OCI-LY3 (cell line): ENCODE measurements around the gene RNH1.
"Not testable (repeated sequence)": the region's sequence is repeated elsewhere in the genome, so short reads cannot be mapped to it uniquely, and the experiment has no call there.

Source experiments
- H2AFZ ChIP-seq: fragments of 200-600, 300-600 bp; shearing (Covaris generic); 2 replicates; pipeline ENCODE4 v1.6.0; 2014; ENCODE audit warnings: antibody characterized with exemption, low read depth, low read length
- H3K27ac ChIP-seq: fragments of 200-600, 300-600 bp; sonication (generic); 2 replicates; pipeline ENCODE4 v1.5.1; 2014; ENCODE audit warnings: mild to moderate bottlenecking, low read length, moderate library complexity, mixed read lengths
- H3K27me3 ChIP-seq: fragments of 200-600, 300-600 bp; sonication (generic); 2 replicates; pipeline ENCODE4 v1.6.1; 2014; ENCODE audit warnings: low read depth, low read length, mixed read lengths
- H3K36me3 ChIP-seq: fragments of 200-600, 300-600 bp; sonication (generic); replicated peaks from 2 replicates; pipeline ENCODE3; 2014; ENCODE audit warnings: low read depth, low read length, mixed read lengths
- H3K4me1 ChIP-seq: fragments of 300-600, 200-600 bp; sonication (generic); 2 replicates; pipeline ENCODE4 v1.6.1; 2014; ENCODE audit warnings: low read length, mixed read lengths
- H3K4me2 ChIP-seq: fragments of 200-600, 300-600 bp; sonication (generic); 2 replicates; pipeline ENCODE4 v1.6.1; 2014; ENCODE audit warnings: low read length, mixed read lengths
- H3K4me3 ChIP-seq: fragments of 300-600, 200-600 bp; sonication (generic); 2 replicates; pipeline ENCODE4 v1.5.1; 2014; ENCODE audit warnings: antibody characterized with exemption, mild to moderate bottlenecking, low read length, moderate library complexity
- H3K79me2 ChIP-seq: fragments of 300-600, 200-600 bp; shearing (Covaris generic); 2 replicates; pipeline ENCODE4 v1.6.1; 2014; ENCODE audit warnings: mild to moderate bottlenecking, low read length, mixed read lengths
- H3K9ac ChIP-seq: fragments of 300-600, 200-600 bp; shearing (Covaris generic); 2 replicates; pipeline ENCODE4 v1.6.0; 2014; ENCODE audit warnings: mild to moderate bottlenecking, low read length, moderate library complexity
- H3K9me3 ChIP-seq: fragments of 200-600, 300-600 bp; shearing (Covaris generic); 2 replicates; pipeline ENCODE4 v1.6.1; 2014; ENCODE audit warnings: low read length, mixed read lengths; ENCODE audit not compliant: insufficient read depth
- H4K20me1 ChIP-seq: fragments of 200-600, 300-600 bp; sonication (generic); 2 replicates; pipeline ENCODE4 v1.6.1; 2016; ENCODE audit warnings: low read length, mixed read lengths; ENCODE audit not compliant: insufficient read depth
- EZH2phosphoT487 ChIP-seq: fragments of 200-600 bp; shearing (Covaris generic); IDR thresholded peaks from 2 replicates; pipeline ENCODE4 v1.6.1; 2018; ENCODE audit warnings: antibody characterized with exemption, mixed run types, low read depth
- TF ChIP-seq, protein P1 (sequence below): fragments of 200-600, 300-600 bp; sonication (generic); IDR thresholded peaks from 2 replicates; pipeline ENCODE4 v1.5.1; 2014; ENCODE audit warnings: antibody characterized with exemption, low read length, low read depth

The RNH1 gene

DNA sequence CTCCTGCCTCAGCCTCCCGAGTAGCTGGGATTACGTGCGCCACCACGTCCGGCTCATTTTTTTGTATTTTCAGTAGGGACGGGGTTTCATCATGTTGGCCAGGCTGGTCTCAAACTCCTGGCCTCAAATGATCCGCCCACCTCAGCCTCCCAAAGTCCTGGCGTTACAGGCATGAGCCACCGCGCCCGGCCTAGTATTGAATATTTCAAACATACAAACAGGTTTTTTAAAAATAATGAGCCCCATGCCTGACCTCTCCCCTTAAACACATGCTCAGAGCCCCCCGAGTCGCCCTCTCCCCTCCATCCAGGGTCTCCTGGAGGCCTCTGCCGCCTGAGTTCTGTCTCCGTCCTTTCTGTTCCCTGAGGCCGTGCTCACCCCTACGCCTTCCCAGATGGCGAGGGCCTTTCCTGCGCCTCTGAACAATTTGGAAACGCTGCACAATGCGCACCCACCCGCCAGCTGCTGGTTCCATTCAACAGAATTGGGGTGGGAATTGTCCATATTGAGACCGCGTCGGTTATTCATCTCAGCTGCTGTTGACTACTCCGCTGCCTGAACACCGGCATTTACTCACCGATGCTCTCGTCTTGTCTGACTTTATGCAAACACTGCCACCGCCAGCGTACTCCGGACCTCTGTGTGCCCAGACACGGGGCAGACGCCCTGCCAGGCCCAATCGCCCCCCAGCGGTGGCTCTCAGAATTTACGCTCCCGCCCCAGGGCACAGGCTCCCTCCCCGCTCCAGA lies 13.6 kb upstream of the RNH1 start:
- H2AFZ ChIP-seq: no peak overlapping the region
- no peaks in the 10 kb centered on the region for H3K9me3 ChIP-seq
- H4K20me1 ChIP-seq: no peaks in the 10 kb centered on the region
- H3K4me3 ChIP-seq: no peak overlapping the region
- no peaks in the 10 kb centered on the region for H3K4me1 ChIP-seq
- H3K27ac ChIP-seq: no peak overlapping the region
- H3K4me2 ChIP-seq: no peak overlapping the region
- H3K36me3 ChIP-seq: peaks cover 10% of the 10 kb centered on the region
- no peak overlapping the region for H3K9ac ChIP-seq
- H3K27me3 ChIP-seq: no peaks in the 10 kb centered on the region
- TF ChIP-seq, protein P1, sequence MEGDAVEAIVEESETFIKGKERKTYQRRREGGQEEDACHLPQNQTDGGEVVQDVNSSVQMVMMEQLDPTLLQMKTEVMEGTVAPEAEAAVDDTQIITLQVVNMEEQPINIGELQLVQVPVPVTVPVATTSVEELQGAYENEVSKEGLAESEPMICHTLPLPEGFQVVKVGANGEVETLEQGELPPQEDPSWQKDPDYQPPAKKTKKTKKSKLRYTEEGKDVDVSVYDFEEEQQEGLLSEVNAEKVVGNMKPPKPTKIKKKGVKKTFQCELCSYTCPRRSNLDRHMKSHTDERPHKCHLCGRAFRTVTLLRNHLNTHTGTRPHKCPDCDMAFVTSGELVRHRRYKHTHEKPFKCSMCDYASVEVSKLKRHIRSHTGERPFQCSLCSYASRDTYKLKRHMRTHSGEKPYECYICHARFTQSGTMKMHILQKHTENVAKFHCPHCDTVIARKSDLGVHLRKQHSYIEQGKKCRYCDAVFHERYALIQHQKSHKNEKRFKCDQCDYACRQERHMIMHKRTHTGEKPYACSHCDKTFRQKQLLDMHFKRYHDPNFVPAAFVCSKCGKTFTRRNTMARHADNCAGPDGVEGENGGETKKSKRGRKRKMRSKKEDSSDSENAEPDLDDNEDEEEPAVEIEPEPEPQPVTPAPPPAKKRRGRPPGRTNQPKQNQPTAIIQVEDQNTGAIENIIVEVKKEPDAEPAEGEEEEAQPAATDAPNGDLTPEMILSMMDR: no peak
- TF ChIP-seq EZH2phosphoT487: no peak
- no peaks in the 10 kb centered on the region for H3K79me2 ChIP-seq

DNA sequence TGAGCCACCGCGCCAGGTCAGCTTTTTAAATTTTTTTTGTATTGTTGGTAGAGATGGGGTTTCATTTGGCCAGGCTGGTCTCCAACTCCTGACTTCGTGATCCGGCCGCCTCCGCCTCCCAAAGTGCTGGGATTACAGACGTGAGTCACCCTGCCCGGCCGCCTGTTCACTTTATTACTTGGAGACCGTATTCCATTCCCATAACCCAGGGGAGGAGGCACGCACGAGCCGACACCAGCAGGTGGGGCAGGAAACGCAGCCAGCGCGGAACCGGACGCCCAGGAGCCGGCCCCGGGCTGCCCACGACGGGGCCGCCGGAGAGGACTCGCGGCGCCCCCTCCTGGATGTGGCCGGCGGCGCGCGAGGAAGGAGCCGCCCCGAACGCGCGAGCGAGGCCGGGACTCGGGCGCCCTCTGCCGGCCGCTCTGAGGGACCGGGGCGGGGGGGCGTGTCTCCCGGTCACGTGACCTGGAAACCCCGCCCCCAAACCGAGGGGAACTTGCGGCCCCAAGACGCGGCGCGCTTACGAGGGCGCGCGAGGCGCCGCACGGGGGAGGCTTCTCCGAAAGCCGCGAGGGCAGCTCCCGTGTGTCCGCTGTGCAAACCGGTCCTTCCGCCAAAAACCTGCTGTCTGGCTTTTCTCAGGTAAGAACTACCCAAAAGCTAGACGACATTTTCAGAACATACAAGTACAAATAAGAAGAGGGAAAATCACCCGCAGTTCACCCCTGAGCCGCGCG lies 11.6 kb upstream of the RNH1 start:
- Histone ChIP-seq H3K4me3 (no peak overlapping the region), H3K9me3 (no peaks in the 10 kb centered on the region), H4K20me1 (no peaks in the 10 kb centered on the region), H3K4me2 (no peak overlapping the region), H3K36me3 (peaks cover 7% of the 10 kb centered on the region), H3K27me3 (no peaks in the 10 kb centered on the region), H3K27ac (no peak overlapping the region), H2AFZ (no peak overlapping the region), H3K79me2 (no peaks in the 10 kb centered on the region), H3K9ac (no peak overlapping the region), H3K4me1 (no peaks in the 10 kb centered on the region)
- no peak for TF ChIP-seq EZH2phosphoT487
- TF ChIP-seq, protein P1: no peak

DNA sequence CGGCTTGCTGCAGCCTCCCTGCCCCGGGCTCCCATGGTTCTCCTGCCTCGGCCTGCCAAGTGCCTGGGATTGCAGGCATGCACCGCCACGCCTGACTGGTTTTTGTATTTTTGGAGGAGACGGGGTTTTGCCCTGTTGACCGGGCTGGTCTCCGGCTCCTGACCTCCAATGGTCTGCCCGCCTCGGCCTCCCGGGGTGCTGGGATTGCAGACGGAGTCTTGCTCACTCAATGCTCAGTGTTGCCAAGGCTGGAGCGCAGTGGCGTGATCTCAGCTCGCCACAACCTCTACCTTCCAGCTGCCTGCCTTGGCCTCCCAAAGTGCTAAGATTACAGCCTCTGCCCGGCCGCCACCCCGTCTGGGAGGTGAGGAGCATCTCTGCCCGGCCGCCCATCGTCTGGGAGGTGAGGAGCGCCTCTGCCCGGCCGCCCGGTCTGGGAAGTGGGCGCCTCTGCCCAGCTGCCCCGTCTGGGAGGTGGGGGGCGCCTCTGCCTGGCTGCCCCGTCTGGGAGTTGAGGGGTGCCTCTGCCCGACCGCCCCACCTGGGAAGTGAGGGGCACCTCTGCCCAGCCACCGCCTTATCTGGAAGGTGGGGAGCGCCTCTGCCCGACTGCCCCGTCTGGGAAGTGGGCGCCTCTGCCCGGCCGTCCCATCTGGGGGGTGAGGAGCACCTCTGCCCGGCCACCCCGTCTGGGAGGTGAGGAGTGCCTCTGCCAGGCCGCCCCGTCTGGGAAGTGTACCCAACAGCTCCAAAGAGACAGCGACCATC lies 10.1 kb upstream of the RNH1 start:
- not testable (repeated sequence) for H3K79me2 ChIP-seq, H3K36me3 ChIP-seq, H3K9ac ChIP-seq, H2AFZ ChIP-seq, H3K9me3 ChIP-seq, H3K4me2 ChIP-seq, H3K4me1 ChIP-seq, H4K20me1 ChIP-seq, H3K27ac ChIP-seq, H3K4me3 ChIP-seq, H3K27me3 ChIP-seq

DNA sequence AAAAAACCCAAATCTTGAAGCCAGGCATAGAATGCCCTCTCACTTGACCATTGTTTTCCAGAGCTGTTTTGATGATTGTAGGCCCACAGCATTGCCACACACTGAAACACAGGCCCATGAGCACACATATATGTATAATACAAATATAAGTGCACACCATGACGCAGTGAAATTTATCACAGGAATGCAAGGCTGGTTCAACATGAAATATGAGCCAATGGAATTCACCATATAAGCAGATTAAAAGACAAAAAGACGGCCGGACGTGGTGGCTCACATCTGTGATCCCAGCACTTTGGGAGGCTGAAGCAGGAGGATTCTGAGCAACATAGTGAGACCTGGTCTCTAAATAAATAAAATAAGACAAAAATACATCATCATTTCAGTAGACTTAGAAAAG lies 9.4 kb upstream of the RNH1 start:
- Histone ChIP-seq H3K79me2 (no peaks in the 10 kb centered on the region), H3K27ac (no peak overlapping the region), H3K4me1 (no peaks in the 10 kb centered on the region), H3K9ac (no peak overlapping the region), H3K9me3 (no peaks in the 10 kb centered on the region), H4K20me1 (no peaks in the 10 kb centered on the region), H3K27me3 (no peaks in the 10 kb centered on the region), H3K4me2 (no peak overlapping the region), H2AFZ (no peak overlapping the region), H3K36me3 (peaks cover 10% of the 10 kb centered on the region), H3K4me3 (no peak overlapping the region)
- TF ChIP-seq, protein P1: no peak
- TF ChIP-seq EZH2phosphoT487: no peak
